ENCODE results near the gene CBR4. TPM values are rescaled to one million over a fixed set of nuclear protein-coding genes. Genes with fewer than 3 reads are reported as not detected.
A peak's percentile ranks its signal among the peaks of the same experiment; 100 is the strongest.
"Not testable (repeated sequence)": the region's sequence is repeated elsewhere in the genome, so short reads cannot be mapped to it uniquely, and the experiment has no call there.

CBR4 gene
- total and polyA plus RNA-seq, 7 donors, result 8.4 to 23.9 (median 16.4) TPM

DNA sequence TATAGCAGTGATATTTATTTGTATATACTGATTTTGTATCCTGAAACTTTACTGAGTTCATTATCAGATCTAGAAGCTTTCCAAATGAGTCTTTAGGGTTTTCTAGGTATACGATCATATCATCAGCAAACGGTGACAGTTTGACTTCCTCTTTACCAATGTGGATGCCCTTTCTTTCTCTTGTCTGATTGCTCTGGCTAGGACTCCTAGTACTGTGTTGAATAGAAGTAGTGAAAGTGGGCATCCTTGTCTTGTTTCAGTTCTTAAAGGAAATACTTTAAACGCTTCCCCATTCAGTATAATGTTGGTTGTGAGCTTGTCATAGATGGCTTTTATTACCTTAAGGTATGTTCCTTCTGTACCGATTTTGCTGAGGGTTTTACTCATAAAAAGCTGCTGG, 37.5 kb downstream of the CBR4 start:
- no peak for TF ChIP-seq POLR2AphosphoS5 (IDR thresholded peaks at IDR 0.05)
- TF ChIP-seq EP300 (IDR thresholded peaks at IDR 0.05), result no peak
- TF ChIP-seq, protein P1, sequence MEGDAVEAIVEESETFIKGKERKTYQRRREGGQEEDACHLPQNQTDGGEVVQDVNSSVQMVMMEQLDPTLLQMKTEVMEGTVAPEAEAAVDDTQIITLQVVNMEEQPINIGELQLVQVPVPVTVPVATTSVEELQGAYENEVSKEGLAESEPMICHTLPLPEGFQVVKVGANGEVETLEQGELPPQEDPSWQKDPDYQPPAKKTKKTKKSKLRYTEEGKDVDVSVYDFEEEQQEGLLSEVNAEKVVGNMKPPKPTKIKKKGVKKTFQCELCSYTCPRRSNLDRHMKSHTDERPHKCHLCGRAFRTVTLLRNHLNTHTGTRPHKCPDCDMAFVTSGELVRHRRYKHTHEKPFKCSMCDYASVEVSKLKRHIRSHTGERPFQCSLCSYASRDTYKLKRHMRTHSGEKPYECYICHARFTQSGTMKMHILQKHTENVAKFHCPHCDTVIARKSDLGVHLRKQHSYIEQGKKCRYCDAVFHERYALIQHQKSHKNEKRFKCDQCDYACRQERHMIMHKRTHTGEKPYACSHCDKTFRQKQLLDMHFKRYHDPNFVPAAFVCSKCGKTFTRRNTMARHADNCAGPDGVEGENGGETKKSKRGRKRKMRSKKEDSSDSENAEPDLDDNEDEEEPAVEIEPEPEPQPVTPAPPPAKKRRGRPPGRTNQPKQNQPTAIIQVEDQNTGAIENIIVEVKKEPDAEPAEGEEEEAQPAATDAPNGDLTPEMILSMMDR (IDR thresholded peaks at IDR 0.05), result no peak
- TF ChIP-seq POLR2A (IDR thresholded peaks at IDR 0.05), result no peak
- Histone ChIP-seq H3K4me3 (no peak overlapping the region), H3K36me3 (peaks cover 0 to 22% (median 13%) of the 10 kb centered on the region in 4 donors), H3K27ac (no peak overlapping the region), H3K9me3 (peaks cover 0 to 20% (median 0%) of the 10 kb centered on the region in 4 donors), H3K27me3 (no peaks in the 10 kb centered on the region), H3K4me1 (no peaks in the 10 kb centered on the region)
- no peak for DNase-seq
- WGBS, 2 donors, result 89 to 93% methylated on average over 4 of the region's 4 CpGs
- intact Hi-C loops (cut with DNase I), result no loop called here

DNA sequence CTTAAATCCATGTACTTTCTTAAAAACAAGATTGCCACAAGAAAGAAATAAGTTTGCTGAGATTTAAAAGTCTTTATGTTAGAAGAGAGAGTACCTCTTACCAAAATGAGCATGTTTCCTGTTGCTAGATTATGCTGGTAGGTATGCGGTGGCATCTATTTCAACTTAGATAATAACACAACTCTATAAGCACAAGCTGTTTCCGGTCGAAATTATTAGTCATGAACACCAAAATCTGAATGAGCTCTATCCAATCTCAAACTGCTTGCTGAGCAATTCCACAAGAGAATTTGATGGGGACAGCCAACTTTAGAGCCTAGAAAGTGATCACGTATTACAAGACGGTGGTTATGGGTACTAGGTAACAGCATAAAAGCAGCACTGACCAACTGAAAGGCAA, 49.3 kb downstream of the CBR4 start:
- Histone ChIP-seq H3K27me3 (no peaks in the 10 kb centered on the region), H3K36me3 (no peaks in the 10 kb centered on the region), H3K27ac (no peak overlapping the region), H3K9me3 (peaks cover 0 to 3% (median 0%) of the 10 kb centered on the region in 4 donors), H3K4me3 (no peak overlapping the region), H3K4me1 (no peaks in the 10 kb centered on the region)
- intact Hi-C loops (cut with DNase I), result no loop called here
- no peak for TF ChIP-seq POLR2AphosphoS5 (IDR thresholded peaks at IDR 0.05)
- WGBS, 2 donors, result 95 to 96% methylated on average over 5 of the region's 5 CpGs
- no peak for DNase-seq

DNA sequence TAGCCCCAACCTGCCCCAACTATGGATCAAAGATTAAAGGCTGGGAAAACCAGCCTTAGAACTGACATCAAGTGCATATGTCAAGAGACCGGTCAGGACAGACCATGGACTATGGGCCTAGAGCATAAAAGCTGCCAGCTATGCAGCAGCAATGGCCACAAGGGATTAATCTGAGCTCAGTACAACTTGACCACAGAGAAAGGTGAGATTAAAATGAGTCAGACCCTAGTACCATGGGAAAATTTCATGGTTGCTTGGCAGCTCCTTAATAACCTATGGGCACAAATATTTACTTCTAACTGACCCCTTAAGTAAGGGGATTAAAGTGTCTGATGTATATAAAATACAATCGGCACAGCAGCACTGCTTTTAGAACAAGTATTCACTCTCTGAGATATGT, 54.4 kb downstream of the CBR4 start:
- Histone ChIP-seq H3K27ac (no peak overlapping the region), H3K4me1 (peaks cover 0 to 3% (median 0%) of the 10 kb centered on the region in 4 donors), H3K36me3 (no peaks in the 10 kb centered on the region), H3K9me3 (no peaks in the 10 kb centered on the region), H3K4me3 (no peak overlapping the region), H3K27me3 (no peaks in the 10 kb centered on the region)
- 89 to 99% methylated on average over 2 of the region's 2 CpGs for WGBS, 2 donors
- TF ChIP-seq, protein P1 (IDR thresholded peaks at IDR 0.05), result no peak
- no peak for TF ChIP-seq POLR2A (IDR thresholded peaks at IDR 0.05)
- TF ChIP-seq POLR2AphosphoS5 (IDR thresholded peaks at IDR 0.05), result no peak
- TF ChIP-seq EP300 (IDR thresholded peaks at IDR 0.05), result no peak
- no peak for DNase-seq
- intact Hi-C loops (cut with DNase I), result no loop called here

DNA sequence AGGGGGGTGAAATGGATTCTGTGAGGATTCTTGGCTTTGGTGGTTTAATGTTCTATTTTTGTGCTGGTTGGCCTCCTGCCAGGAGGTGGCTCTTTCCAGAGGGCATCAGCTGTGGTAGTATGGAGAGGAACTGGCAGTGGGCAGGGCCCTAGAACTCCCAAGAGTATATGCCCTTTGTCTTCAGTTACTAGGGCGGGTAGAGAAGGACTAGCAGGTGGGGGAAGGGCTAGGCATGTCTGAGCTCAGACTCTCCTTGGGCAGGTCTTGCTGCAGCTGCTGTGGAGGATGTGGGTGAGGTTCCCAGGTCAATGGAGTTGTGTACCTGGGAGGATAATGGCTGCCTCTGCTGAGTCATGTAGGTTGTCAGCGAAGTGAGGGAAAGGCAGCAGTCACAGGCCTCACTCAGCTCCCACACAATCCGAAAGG, 57.2 kb downstream of the CBR4 start:
- H3K9me3 ChIP-seq; H3K36me3 ChIP-seq; DNase-seq; H3K27ac ChIP-seq; H3K4me1 ChIP-seq; H3K4me3 ChIP-seq; intact Hi-C loops (cut with DNase I); H3K27me3 ChIP-seq: not testable (repeated sequence)
- WGBS, 2 donors, result 79 to 84% methylated on average over 3 of the region's 3 CpGs

DNA sequence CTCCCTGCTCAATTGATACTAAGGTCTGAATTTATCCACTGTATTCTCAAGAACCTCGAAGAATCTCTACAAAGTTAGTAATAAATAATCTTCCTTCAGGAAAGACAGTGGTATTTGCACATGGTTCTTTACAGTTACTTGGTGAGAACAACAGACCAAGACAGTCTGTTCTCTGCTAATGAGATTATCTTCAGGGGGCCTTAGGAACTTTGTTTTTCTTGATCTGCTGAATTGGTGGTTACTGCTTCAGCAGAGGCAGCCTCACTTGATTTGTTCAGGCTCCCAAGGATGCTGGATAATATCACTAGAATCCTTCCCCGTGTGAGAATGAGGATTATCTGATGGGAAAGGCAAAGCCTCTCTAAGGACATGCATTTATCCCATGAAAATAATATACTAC, 64.8 kb downstream of the CBR4 start:
- intact Hi-C loops (cut with DNase I), result no loop called here
- TF ChIP-seq, protein P1 (IDR thresholded peaks at IDR 0.05), result no peak
- TF ChIP-seq POLR2AphosphoS5 (IDR thresholded peaks at IDR 0.05) (no peak), EP300 (IDR thresholded peaks at IDR 0.05) (no peak), POLR2A (IDR thresholded peaks at IDR 0.05) (no peak)

DNA sequence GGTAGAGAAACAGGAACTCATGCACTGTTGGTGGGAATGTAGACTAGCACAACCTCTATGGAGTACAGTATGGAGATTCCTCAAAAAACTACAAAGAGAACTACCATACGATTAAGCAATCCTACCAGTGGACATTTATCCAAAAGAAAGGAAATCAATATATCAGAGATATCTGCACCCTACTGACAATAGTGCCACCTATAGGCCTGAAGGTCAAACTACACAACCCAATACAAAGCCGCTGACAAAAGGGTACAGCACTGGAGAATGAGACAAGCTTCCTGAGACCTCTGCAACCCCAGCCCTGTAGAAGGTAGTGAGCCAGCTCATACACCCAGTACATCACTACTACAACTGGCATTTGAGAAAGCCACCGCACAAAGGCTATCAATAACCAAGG, 67.1 kb downstream of the CBR4 start:
- no peaks in the 10 kb centered on the region for H3K4me1 ChIP-seq
- H3K36me3 ChIP-seq, result no peaks in the 10 kb centered on the region
- peaks cover 0 to 8% (median 0%) of the 10 kb centered on the region in 4 donors for H3K9me3 ChIP-seq
- intact Hi-C loops (cut with DNase I), result no loop called here
- no peak overlapping the region for H3K4me3 ChIP-seq
- 90 to 98% methylated on average over 3 of the region's 3 CpGs for WGBS, 2 donors
- no peak for DNase-seq
- no peak overlapping the region for H3K27ac ChIP-seq
- H3K27me3 ChIP-seq, result no peaks in the 10 kb centered on the region
- TF ChIP-seq, protein P1 (IDR thresholded peaks at IDR 0.05), result peak in 2 of 4 experiments; percentile 32 to 56
- no peak for TF ChIP-seq POLR2AphosphoS5 (IDR thresholded peaks at IDR 0.05)

More for the DNA sequence above, 64.8 kb downstream of the CBR4 start:
- Histone ChIP-seq H3K27ac (no peak overlapping the region), H3K27me3 (no peaks in the 10 kb centered on the region), H3K36me3 (no peaks in the 10 kb centered on the region), H3K4me1 (no peaks in the 10 kb centered on the region), H3K4me3 (no peak overlapping the region), H3K9me3 (no peaks in the 10 kb centered on the region)
- no peak for DNase-seq
- WGBS, 2 donors, result 77 to 82% methylated on average over 2 of the region's 2 CpGs

Measured in sigmoid colon (tissue), 7 donors.